Liver (tissue), 3 donors: Measurements from ENCODE around the gene AFM.

Experiments
- CTCF ChIP-seq: fragments of 150-350 bp; IDR thresholded peaks from 2 replicates; pipeline ENCODE4 v1.5.1; 2017; ENCODE audit warnings: improper control_type of control experiment, low read depth, low read length; ENCODE audit not compliant: missing input control
- EGR1 ChIP-seq, 2 donors: IDR thresholded peaks; 2 replicates each; pipeline ENCODE4 v1.6.1; 2016 to 2018; ENCODE audit warnings: antibody characterized with exemption in 2 of 2, low read depth in 2 of 2
- JUND ChIP-seq, 2 donors: IDR thresholded peaks; 2 replicates each; pipeline ENCODE4 v1.6.1; 2016; ENCODE audit warnings: antibody characterized with exemption in 2 of 2
- MAX ChIP-seq: IDR thresholded peaks from 2 replicates; pipeline ENCODE4 v1.6.1; 2016; ENCODE audit warnings: antibody characterized with exemption
- TAF1 ChIP-seq: conservative IDR thresholded peaks from 2 replicates; pipeline ENCODE4 v1.6.1; 2016; ENCODE audit warnings: antibody characterized with exemption, mild to moderate bottlenecking
- donor health status: healthy.
- donor health status: healthy.

GRCh38 chr4:73458184-73459047 lies 23.1 kb upstream of the AFM start:
- TF ChIP-seq CTCF (no peak), JUND (IDR thresholded peaks at IDR 0.05) (no peak), MAX (no peak), EGR1 (IDR thresholded peaks at IDR 0.05; ENCODE audit: low read depth in 2 of 2) (no peak), TAF1 (no peak)
